CD4-positive, CD25-positive, alpha-beta regulatory T cell (primary cell): ENCODE data around the gene DNAJC5G. TPM values are rescaled to one million over a fixed set of nuclear protein-coding genes. Genes with fewer than 3 reads are reported as not detected.

Experiments
- ATAC-seq, 2 donors: fragments of 150-1000 bp; cut with Tn5 transposase; one replicate each; pipeline ENCODE4 v1.10.0; 2021; ENCODE audit warnings: low read depth in 2 of 2, moderate number of reproducible peaks in 2 of 2, moderate library complexity in 1 of 2
- DNase-seq, 3 donors: peaks; one replicate each; pipeline versions ENCODE4 v3.0.0 to v3.0.0-alpha.2; 2012 to 2022; ENCODE audit warnings: mixed read lengths in 1 of 3
- H3K27ac ChIP-seq: one replicate; pipeline ENCODE4 v1.7.0; 2013; ENCODE audit warnings: mild to moderate bottlenecking, low read length; ENCODE audit not compliant: insufficient read depth, poor library complexity, severe bottlenecking
- H3K27me3 ChIP-seq: one replicate; pipeline ENCODE4 v1.7.0; 2013; ENCODE audit warnings: low read length; ENCODE audit not compliant: control insufficient read depth, insufficient read depth
- H3K36me3 ChIP-seq: one replicate; pipeline ENCODE4 v1.7.0; 2013; ENCODE audit warnings: mild to moderate bottlenecking, low read length, moderate library complexity; ENCODE audit not compliant: control insufficient read depth, insufficient read depth
- H3K4me1 ChIP-seq: 2 replicates; pipeline ENCODE4 v1.7.0; 2013; ENCODE audit warnings: mild to moderate bottlenecking, low read length; ENCODE audit not compliant: insufficient read depth, control insufficient read depth, poor library complexity, severe bottlenecking
- H3K4me3 ChIP-seq: one replicate; pipeline ENCODE4 v1.7.0; 2013; ENCODE audit warnings: low read depth, mild to moderate bottlenecking, low read length, moderate library complexity
- H3K9me3 ChIP-seq, 2 experiments: 1 replicate in 1 of 2; 2 replicates in 1 of 2; pipeline ENCODE4 v1.7.0; 2013; ENCODE audit warnings: low read length in 2 of 2, mild to moderate bottlenecking in 1 of 2, moderate library complexity in 1 of 2; ENCODE audit not compliant: control insufficient read depth in 2 of 2
- H3K27ac Mint-ChIP-seq, 3 donors: one replicate each; pipeline ENCODE4 v1.8.0; 2020 to 2022; ENCODE audit warnings: mild to moderate bottlenecking in 3 of 3, mixed read lengths in 3 of 3, moderate library complexity in 2 of 3
- H3K27me3 Mint-ChIP-seq: one replicate; pipeline ENCODE4 v1.8.0; 2022; ENCODE audit warnings: mild to moderate bottlenecking, mixed read lengths
- H3K36me3 Mint-ChIP-seq: one replicate; pipeline ENCODE4 v1.8.0; 2020; ENCODE audit warnings: mixed read lengths
- H3K4me1 Mint-ChIP-seq, 4 donors: one replicate each; pipeline ENCODE4 v1.8.0; 2020 to 2022; ENCODE audit warnings: mixed read lengths in 4 of 4, mild to moderate bottlenecking in 1 of 4
- H3K4me3 Mint-ChIP-seq, 4 donors: one replicate each; pipeline ENCODE4 v1.8.0; 2020 to 2022; ENCODE audit warnings: mild to moderate bottlenecking in 4 of 4, mixed read lengths in 4 of 4, moderate library complexity in 3 of 4
- H3K9me3 Mint-ChIP-seq, 7 donors: one replicate each; pipeline ENCODE4 v1.8.0; 2020 to 2022; ENCODE audit warnings: mixed read lengths in 7 of 7, mild to moderate bottlenecking in 3 of 7, moderate library complexity in 2 of 7
- polyA plus RNA-seq, 4 donors: library from polyadenylated mRNA; unstranded; fragments of 300-500 nt; fragmentation: Illumina TruSeq; gene quantifications; one replicate each; pipeline ENCODE4 v1.2.3, GENCODE V29; 2021
- total RNA-seq: library from RNA; stranded (reverse); gene quantifications from one replicate; pipeline ENCODE4 v1.2.3, GENCODE V29; 2022

DNAJC5G gene
- total and polyA plus RNA-seq, 5 donors from 2014 or later = not detected

DNA sequence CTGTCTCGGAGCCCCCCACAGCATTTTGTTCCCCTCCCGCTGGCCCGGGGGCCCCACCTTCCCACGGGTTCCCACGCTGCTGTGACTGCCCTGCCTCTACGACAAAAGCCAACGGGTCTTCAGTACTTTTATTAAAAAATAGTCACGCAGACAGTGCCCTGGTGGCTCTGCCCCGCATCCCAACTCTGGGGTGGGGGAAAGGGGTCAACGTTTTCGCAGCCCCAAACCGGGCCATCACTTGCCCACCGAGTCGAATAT lies 32.0 kb downstream of the DNAJC5G start:
- no peak overlapping the region for H3K27ac ChIP-seq
- ATAC-seq = no peak
- H3K4me1 ChIP-seq = peaks cover 18% of the 10 kb centered on the region
- no peak overlapping the region for H3K4me3 ChIP-seq
- no peak for DNase-seq
- Mint-ChIP-seq H3K36me3 (peaks cover 22% of the 10 kb centered on the region), H3K27ac (no peak overlapping the region), H3K4me3 (peak overlapping the region in 1 of 4 donors; percentile 67), H3K27me3 (peaks cover 19% of the 10 kb centered on the region), H3K9me3 (no peaks in the 10 kb centered on the region), H3K4me1 (peaks cover 3 to 16% (median 10%) of the 10 kb centered on the region in 4 donors)
- peaks cover 4% of the 10 kb centered on the region for H3K36me3 ChIP-seq
- H3K27me3 ChIP-seq = no peaks in the 10 kb centered on the region
- H3K9me3 ChIP-seq = no peaks in the 10 kb centered on the region

DNA sequence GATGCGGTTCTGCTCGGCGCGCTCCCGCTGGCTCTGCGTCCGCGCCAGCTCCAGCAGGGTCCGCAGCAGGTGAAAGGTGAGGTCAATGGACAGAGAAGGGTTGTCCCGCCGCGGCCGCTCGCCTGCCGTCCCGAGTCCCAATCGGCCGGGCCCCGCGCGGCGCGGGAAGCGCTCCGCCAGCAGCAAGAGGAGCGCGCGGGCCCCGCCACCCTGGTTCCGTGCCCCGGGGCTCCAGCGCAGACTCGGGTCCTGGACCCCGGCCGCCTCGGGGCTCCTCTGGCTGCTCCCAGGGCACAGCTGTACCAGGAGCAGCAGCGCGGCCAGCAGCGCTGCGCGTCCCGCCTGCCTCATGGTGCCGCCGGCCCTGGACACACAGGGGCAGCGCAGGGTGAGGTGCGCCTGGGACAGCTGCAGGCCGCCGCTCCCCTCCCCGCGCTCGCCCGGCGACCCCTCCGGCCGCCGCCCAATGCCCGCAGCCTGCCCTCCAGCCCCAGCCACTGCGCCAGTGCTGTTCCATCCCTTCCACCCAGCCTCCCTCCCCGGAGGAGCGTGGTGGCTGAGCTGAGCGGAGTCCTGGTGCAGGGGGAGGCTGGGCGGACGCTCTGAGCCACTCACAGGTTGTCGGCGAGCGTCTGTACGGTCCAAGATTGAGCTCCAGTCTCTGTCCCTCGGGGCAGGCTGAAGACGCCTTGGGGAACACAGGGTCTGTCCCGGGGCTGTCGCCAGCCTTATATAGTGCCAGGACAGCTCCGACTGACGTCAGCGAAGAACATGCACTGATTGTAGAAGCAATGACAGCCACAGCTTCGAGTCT lies 32.5 kb downstream of the DNAJC5G start:
- Mint-ChIP-seq H3K4me3 (peak overlapping the region in 1 of 4 donors; percentile 67), H3K9me3 (no peaks in the 10 kb centered on the region), H3K4me1 (peaks cover 2 to 15% (median 9%) of the 10 kb centered on the region in 4 donors), H3K36me3 (peaks cover 27% of the 10 kb centered on the region), H3K27ac (no peak overlapping the region), H3K27me3 (peaks cover 19% of the 10 kb centered on the region)
- no peak for DNase-seq
- no peak overlapping the region for H3K4me3 ChIP-seq
- H3K9me3 ChIP-seq = no peaks in the 10 kb centered on the region
- H3K27me3 ChIP-seq = no peaks in the 10 kb centered on the region
- H3K36me3 ChIP-seq = peaks cover 4% of the 10 kb centered on the region
- ATAC-seq = no peak
- H3K4me1 ChIP-seq = peaks cover 18% of the 10 kb centered on the region
- no peak overlapping the region for H3K27ac ChIP-seq

DNA sequence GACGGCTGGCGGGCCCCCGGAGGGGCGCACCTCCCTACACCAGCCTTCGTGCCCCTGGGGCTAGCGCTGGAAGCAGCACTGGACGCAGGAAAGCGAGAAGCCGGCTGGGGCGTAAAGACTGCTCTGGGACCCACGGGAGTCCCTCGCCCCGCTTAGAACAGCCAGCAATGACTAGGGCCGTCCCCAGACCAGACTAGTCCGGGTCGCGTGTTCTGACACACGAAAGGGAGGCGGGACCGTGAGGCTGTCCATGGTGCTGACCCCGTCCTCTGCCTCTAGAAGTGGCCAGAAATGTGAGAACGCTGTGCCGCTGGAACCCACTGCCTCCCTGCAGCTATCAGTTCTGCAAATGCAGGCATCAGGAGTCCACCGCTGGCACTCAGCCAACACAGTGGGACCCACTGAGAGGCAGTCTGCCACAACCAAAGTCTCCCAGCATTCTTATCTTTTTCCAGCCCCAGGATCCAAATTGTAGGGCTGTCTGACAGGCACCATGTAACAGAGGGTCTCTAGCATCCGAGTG lies 33.2 kb downstream of the DNAJC5G start, which contains the start of gene UCN:
Gene UCN, minus strand, starts transcription at position 87 of the 523 bp plus-strand sequence. CDS start 550 bp downstream, outside the sequence.
- Mint-ChIP-seq H3K36me3 (peaks cover 27% of the 10 kb centered on the region), H3K27me3 (peaks cover 17% of the 10 kb centered on the region), H3K27ac (no peak within 1 kb of the TSS), H3K9me3 (no peaks in the 10 kb centered on the region), H3K4me3 (peak within 1 kb of the TSS in 2 of 4 donors; percentile 54 to 67), H3K4me1 (peaks cover 0 to 13% (median 5%) of the 10 kb centered on the region in 4 donors)
- DNase-seq (no peak), ATAC-seq (no peak)
- no peak within 1 kb of the TSS for H3K4me3 ChIP-seq
- H3K36me3 ChIP-seq = peaks cover 4% of the 10 kb centered on the region
- H3K4me1 ChIP-seq = peaks cover 18% of the 10 kb centered on the region
- H3K9me3 ChIP-seq = no peaks in the 10 kb centered on the region
- H3K27ac ChIP-seq = no peak within 1 kb of the TSS
- H3K27me3 ChIP-seq = no peaks in the 10 kb centered on the region

DNA sequence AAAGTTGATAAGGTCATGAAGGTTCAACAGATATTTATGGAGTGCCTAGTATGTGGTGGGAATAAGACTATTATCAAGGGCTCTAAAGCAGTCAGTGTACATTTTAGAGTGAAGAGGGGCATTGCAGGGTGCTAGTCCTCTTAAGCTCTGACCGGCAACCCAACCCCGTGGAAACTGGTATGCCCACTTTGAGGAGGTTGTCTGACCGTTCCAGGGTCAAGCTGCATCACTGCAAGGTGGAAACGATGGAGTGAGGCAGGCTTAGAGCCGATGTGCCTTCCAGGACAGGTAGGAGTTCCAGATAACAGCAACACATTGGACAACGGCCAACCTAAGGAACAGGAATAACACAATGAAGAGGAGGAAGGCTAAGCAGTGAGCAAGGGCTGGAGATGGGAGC lies 34.4 kb downstream of the DNAJC5G start:
- H3K9me3 Mint-ChIP-seq = no peaks in the 10 kb centered on the region
- H3K27ac ChIP-seq = no peak overlapping the region
- DNase-seq (no peak), ATAC-seq (no peak)
- H3K36me3 Mint-ChIP-seq = peaks cover 27% of the 10 kb centered on the region
- peaks cover 18% of the 10 kb centered on the region for H3K4me1 ChIP-seq
- H3K4me3 ChIP-seq = no peak overlapping the region
- H3K4me3 Mint-ChIP-seq = peak overlapping the region in 1 of 4 donors; percentile 54
- H3K27me3 ChIP-seq = no peaks in the 10 kb centered on the region
- peaks cover 0 to 13% (median 3%) of the 10 kb centered on the region in 4 donors for H3K4me1 Mint-ChIP-seq
- H3K9me3 ChIP-seq = no peaks in the 10 kb centered on the region
- H3K27ac Mint-ChIP-seq = no peak overlapping the region
- H3K27me3 Mint-ChIP-seq = peaks cover 9% of the 10 kb centered on the region
- peaks cover 4% of the 10 kb centered on the region for H3K36me3 ChIP-seq

DNA sequence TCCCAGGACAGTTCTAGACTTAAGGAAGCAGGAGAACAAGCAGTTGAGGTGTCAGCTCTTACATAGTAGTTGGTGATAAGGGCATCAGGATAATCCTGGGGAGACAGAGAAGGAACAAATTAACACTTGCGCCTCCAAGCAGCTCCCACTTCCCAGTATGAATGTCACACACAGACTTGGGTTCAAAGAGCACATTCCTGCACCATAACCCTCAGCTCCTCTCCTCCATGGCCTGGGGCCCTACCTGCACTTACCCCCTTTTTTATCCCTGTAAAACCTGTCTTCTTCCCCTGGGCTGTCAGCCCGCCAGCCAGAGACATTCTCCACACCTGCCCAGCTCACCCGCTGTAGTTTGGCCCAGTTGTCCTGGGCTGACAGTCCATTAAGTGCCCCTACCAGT lies 36.9 kb downstream of the DNAJC5G start:
- H3K9me3 Mint-ChIP-seq = no peaks in the 10 kb centered on the region
- no peak overlapping the region for H3K27ac Mint-ChIP-seq
- H3K4me1 Mint-ChIP-seq = peaks cover 0 to 10% (median 3%) of the 10 kb centered on the region in 4 donors

DNA sequence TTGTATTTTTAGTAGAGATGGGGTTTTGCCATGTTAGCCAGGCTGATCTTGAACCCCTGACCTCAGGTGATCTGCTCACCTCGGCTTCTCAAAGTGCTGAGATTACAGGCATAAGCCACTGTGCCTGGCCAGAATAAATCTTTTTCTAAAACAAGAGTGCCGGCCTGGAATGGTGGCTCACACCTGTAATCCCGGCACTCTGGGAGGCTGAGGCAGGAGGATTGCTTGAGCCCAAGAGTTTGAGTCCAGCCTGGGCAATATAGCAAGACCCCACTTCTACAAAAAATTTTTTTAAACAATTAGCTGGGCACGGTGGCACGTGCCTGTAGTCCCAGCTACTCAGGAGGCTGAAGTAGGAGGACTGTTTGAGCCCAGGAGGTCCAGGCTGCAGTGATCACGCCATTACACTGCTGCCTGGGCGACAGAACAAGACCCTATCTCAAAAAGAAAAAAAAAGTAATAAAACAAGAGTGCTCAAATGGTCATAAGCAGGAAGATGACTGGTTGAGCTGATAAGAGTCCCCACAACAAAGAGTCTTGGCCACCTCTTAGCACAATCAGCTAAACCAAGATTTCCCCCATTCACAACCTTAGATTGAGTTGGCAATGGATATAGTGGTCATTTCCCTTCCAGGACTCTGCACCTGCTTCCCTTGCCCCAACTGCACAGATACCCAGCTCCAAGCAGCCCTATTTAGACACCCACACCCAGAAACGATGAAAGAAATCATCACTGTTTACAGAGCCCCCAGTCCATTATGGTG lies 38.8 kb downstream of the DNAJC5G start:
- Mint-ChIP-seq H3K36me3 (peaks cover 25% of the 10 kb centered on the region), H3K4me3 (no peak overlapping the region), H3K27ac (no peak overlapping the region), H3K27me3 (no peaks in the 10 kb centered on the region), H3K9me3 (no peaks in the 10 kb centered on the region), H3K4me1 (peaks cover 0 to 7% (median 3%) of the 10 kb centered on the region in 4 donors)
- no peaks in the 10 kb centered on the region for H3K27me3 ChIP-seq
- no peaks in the 10 kb centered on the region for H3K9me3 ChIP-seq
- H3K4me1 ChIP-seq = no peaks in the 10 kb centered on the region
- H3K27ac ChIP-seq = no peak overlapping the region
- H3K36me3 ChIP-seq = peaks cover 4% of the 10 kb centered on the region
- no peak overlapping the region for H3K4me3 ChIP-seq
- ATAC-seq (no peak), DNase-seq (no peak)

More for the DNA sequence above, 36.9 kb downstream of the DNAJC5G start:
- peaks cover 4% of the 10 kb centered on the region for H3K36me3 ChIP-seq
- Mint-ChIP-seq H3K27me3 (no peaks in the 10 kb centered on the region), H3K4me3 (no peak overlapping the region), H3K36me3 (peaks cover 30% of the 10 kb centered on the region)
- H3K4me1 ChIP-seq = peaks cover 7% of the 10 kb centered on the region
- DNase-seq (no peak), ATAC-seq (no peak)
- no peaks in the 10 kb centered on the region for H3K9me3 ChIP-seq
- no peaks in the 10 kb centered on the region for H3K27me3 ChIP-seq
- no peak overlapping the region for H3K4me3 ChIP-seq
- no peak overlapping the region for H3K27ac ChIP-seq

DNA sequence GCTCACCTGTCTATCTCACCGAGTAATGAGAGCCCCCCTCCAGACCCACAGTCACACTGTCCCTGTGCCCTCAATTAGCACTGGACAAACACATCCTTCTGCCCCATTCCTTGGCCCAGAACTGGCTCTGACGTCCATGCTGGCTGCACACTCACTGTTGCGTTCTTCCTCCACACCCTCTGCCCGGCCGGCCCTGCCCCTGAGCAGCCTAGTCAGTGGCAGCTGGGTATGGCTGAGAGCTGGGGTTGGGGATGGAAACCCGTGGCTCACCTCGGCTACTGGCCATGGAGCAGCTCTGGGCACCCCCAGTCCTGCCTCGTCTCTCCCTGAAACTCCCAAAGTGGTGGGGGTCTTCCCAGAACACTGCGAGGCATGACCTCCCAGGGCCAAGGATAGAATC lies 39.5 kb downstream of the DNAJC5G start:
- no peak for ATAC-seq

More for the DNA sequence above, 39.5 kb downstream of the DNAJC5G start:
- Histone ChIP-seq H3K9me3 (no peaks in the 10 kb centered on the region), H3K4me3 (no peak overlapping the region), H3K27ac (no peak overlapping the region), H3K27me3 (no peaks in the 10 kb centered on the region), H3K36me3 (peaks cover 2% of the 10 kb centered on the region), H3K4me1 (no peaks in the 10 kb centered on the region)
- Mint-ChIP-seq H3K27me3 (no peaks in the 10 kb centered on the region), H3K4me3 (no peak overlapping the region), H3K36me3 (peaks cover 20% of the 10 kb centered on the region), H3K9me3 (no peaks in the 10 kb centered on the region), H3K4me1 (peaks cover 0 to 4% (median under 1%) of the 10 kb centered on the region in 4 donors), H3K27ac (no peak overlapping the region)
- DNase-seq = no peak
